Liver (tissue), 3 donors: ENCODE results near the gene ZNF600.
"Not testable (repeated sequence)": the region's sequence is repeated elsewhere in the genome, so short reads cannot be mapped to it uniquely, and the experiment has no call there.

Experiments used
- ATF3 ChIP-seq: IDR thresholded peaks from 2 replicates; pipeline ENCODE4 v1.6.1; 2016; ENCODE audit warnings: antibody characterized with exemption
- CTCF ChIP-seq: fragments of 150-350 bp; IDR thresholded peaks from 2 replicates; pipeline ENCODE4 v1.5.1; 2017; ENCODE audit warnings: improper control_type of control experiment, low read depth, low read length; ENCODE audit not compliant: missing input control
- HNF4G ChIP-seq: IDR thresholded peaks from 2 replicates; pipeline ENCODE4 v1.6.1; 2016; ENCODE audit warnings: antibody characterized with exemption
- RAD21 ChIP-seq, 2 donors: IDR thresholded peaks; 2 replicates each; pipeline ENCODE4 v1.6.1; 2016; ENCODE audit warnings: antibody characterized with exemption in 2 of 2, mild to moderate bottlenecking in 2 of 2
- SP1 ChIP-seq: IDR thresholded peaks from 2 replicates; pipeline ENCODE4 v1.6.1; 2018; ENCODE audit warnings: antibody characterized with exemption, mild to moderate bottlenecking
- YY1 ChIP-seq: IDR thresholded peaks from 2 replicates; pipeline ENCODE4 v1.6.1; 2016; ENCODE audit warnings: antibody characterized with exemption, mild to moderate bottlenecking
- TF ChIP-seq, protein P1 (sequence below): IDR thresholded peaks from 2 replicates; pipeline ENCODE4 v1.6.1; 2016; ENCODE audit warnings: antibody characterized with exemption
- donor health status: healthy.
- donor health status: healthy.

GRCh38 chr19:52726051-52726450 lies 60.5 kb downstream of the ZNF600 start:
- not testable (repeated sequence) for TF ChIP-seq CTCF; ATF3; RAD21 (IDR thresholded peaks at IDR 0.05); SP1; HNF4G; YY1
- TF ChIP-seq, protein P1, sequence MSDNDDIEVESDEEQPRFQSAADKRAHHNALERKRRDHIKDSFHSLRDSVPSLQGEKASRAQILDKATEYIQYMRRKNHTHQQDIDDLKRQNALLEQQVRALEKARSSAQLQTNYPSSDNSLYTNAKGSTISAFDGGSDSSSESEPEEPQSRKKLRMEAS, result not testable (repeated sequence)
